22Rv1 (cell line): ENCODE results near the gene MIER3.

ENCODE experiments used
- ZFX ChIP-seq: fragments of 450-650 bp; IDR thresholded peaks from 2 replicates; pipeline ENCODE4 v1.6.1; 2017; ENCODE audit warnings: antibody characterized with exemption, borderline replicate concordance
- TF ChIP-seq, protein P1 (sequence below): fragments of 450-650 bp; IDR thresholded peaks from 2 replicates; pipeline ENCODE4 v1.5.1; 2017; ENCODE audit warnings: mild to moderate bottlenecking

DNA sequence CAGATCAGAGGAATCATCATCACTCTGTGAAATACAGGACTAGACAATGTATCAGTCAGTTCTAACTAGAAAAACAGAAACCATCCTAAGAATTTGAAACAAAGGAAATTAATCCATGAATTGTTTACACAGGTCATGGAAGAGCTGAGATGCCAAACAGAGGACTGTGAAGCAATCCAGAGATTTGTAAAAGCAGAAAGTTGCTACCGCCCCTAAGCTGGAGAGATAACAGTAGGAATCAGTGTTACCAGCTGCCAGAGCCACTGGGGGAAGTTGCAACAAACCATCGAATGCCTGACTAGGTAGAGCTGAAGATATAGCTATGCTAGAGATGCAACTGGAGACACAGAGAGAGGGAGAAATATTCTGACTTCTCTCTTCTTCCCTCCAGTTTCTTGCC, 10.4 kb upstream of the MIER3 start:
- TF ChIP-seq, protein P1, sequence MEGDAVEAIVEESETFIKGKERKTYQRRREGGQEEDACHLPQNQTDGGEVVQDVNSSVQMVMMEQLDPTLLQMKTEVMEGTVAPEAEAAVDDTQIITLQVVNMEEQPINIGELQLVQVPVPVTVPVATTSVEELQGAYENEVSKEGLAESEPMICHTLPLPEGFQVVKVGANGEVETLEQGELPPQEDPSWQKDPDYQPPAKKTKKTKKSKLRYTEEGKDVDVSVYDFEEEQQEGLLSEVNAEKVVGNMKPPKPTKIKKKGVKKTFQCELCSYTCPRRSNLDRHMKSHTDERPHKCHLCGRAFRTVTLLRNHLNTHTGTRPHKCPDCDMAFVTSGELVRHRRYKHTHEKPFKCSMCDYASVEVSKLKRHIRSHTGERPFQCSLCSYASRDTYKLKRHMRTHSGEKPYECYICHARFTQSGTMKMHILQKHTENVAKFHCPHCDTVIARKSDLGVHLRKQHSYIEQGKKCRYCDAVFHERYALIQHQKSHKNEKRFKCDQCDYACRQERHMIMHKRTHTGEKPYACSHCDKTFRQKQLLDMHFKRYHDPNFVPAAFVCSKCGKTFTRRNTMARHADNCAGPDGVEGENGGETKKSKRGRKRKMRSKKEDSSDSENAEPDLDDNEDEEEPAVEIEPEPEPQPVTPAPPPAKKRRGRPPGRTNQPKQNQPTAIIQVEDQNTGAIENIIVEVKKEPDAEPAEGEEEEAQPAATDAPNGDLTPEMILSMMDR: no peak
- TF ChIP-seq ZFX: no peak
